ENCODE data around the gene LMNB1.
"Not testable (repeated sequence)": the region's sequence is repeated elsewhere in the genome, so short reads cannot be mapped to it uniquely, and the experiment has no call there.

LMNB1 gene, protein sequence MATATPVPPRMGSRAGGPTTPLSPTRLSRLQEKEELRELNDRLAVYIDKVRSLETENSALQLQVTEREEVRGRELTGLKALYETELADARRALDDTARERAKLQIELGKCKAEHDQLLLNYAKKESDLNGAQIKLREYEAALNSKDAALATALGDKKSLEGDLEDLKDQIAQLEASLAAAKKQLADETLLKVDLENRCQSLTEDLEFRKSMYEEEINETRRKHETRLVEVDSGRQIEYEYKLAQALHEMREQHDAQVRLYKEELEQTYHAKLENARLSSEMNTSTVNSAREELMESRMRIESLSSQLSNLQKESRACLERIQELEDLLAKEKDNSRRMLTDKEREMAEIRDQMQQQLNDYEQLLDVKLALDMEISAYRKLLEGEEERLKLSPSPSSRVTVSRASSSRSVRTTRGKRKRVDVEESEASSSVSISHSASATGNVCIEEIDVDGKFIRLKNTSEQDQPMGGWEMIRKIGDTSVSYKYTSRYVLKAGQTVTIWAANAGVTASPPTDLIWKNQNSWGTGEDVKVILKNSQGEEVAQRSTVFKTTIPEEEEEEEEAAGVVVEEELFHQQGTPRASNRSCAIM

GRCh38 chr5:126776499-126777256 is at the start of gene LMNB1:
LMNB1 (plus strand) TSS chr5:126777136; CDS start chr5:126777509, 373 bp downstream.
- peak; percentile 96 for DNase-seq

DNA sequence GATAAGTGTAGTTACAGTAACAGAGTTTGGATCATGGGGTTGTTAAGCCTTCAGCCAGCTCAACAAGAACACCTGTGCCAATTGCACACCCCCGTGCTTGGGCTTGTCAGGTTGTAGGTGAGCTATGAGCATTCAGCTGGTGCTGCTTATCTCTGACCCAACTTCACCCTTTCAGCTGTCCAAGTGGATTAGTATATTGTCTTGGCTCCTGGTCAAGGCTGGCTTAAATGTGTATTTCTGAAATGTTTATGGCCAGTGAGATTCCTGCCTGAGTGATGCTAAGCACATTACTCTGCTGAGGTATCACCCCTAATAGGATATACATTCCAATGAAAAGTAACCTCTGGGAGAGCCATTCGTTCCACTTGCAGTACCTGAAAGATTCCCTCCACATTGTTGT is 44.2 kb upstream of the LMNB1 start:
- no peak for DNase-seq

DNA sequence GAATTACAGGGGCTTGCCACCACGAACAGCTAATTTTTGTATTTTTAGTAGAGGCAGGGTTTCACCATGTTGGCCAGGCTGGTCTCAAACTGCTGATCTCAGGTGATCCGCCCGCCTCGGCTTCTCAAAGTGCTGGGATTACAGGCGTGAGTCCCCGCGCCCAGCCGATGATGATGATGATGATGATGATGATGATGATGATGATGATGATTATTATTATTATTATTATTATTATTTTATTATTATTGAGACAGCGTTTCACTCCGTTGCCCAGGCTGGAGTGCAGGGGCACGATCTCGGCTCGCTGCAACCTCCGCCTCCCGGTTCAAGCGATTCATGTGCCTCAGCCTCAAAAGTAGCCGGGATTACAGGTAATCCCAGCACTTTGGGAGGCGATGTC is 42.4 kb upstream of the LMNB1 start:
- not testable (repeated sequence) for DNase-seq

GRCh38 chr5:126736141-126736540 is 40.8 kb upstream of the LMNB1 start:
- no peak for DNase-seq

GRCh38 chr5:126741361-126741760 is 35.6 kb upstream of the LMNB1 start:
- no peak for DNase-seq

GRCh38 chr5:126742425-126742824 is 34.5 kb upstream of the LMNB1 start:
- DNase-seq: no peak

- DNase-seq: no peak
These were observed 32.1 kb upstream of the LMNB1 start for GRCh38 chr5:126744836-126745235.

GRCh38 chr5:126745259-126745992 is 31.5 kb upstream of the LMNB1 start:
- no peak for DNase-seq

GRCh38 chr5:126746290-126746689 is 30.6 kb upstream of the LMNB1 start:
- no peak for DNase-seq

- DNase-seq: no peak
These were observed 24.7 kb upstream of the LMNB1 start for GRCh38 chr5:126752081-126752785.

DNA sequence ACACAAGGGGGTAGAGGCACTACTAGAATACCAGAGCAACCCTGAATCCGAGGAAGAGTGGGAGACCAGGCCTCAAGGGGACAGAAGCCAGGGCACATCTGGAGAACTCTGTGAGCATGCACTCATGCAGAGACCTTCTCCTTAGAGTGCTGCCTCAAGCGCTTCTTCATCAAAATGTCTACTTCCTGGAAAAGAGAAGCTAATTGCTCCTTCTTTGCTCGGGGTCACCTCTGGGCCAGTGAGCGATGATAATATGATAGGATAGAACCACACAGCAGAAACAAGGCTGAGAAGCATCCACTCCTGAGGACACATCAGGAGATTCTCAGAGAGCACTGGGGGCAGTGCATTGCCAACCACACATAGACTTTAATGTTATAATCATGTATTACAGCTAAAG is 23.7 kb upstream of the LMNB1 start:
- DNase-seq: no peak

- no peak for DNase-seq
These were observed 22.3 kb upstream of the LMNB1 start for GRCh38 chr5:126754609-126755008.

- no peak for DNase-seq
These were observed 21.3 kb upstream of the LMNB1 start for GRCh38 chr5:126755593-126755992.

- DNase-seq: no peak
These were observed 19.1 kb upstream of the LMNB1 start for GRCh38 chr5:126757713-126758357.

DNA sequence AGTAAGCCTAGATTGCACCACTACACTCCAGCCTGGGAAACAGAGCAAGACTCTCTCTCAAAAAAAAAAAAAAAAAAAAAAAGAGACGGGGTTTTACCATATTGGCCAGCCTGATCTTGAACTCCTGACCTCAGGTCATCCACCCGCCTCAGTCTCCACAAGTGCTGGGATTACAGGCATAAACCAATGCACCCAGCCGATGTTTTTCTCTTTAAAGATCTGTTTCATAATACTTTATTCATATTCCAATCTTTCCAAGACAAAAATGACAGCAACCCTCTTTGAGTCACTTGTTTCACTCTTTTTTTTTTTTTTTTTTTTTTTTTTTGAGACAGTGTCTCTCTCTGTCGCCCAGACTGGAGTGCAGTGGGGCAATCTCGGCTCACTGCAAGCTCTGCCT is 13.6 kb upstream of the LMNB1 start:
- no peak for DNase-seq

- DNase-seq: no peak
These were observed 7.2 kb upstream of the LMNB1 start for GRCh38 chr5:126769703-126770102.

DNA sequence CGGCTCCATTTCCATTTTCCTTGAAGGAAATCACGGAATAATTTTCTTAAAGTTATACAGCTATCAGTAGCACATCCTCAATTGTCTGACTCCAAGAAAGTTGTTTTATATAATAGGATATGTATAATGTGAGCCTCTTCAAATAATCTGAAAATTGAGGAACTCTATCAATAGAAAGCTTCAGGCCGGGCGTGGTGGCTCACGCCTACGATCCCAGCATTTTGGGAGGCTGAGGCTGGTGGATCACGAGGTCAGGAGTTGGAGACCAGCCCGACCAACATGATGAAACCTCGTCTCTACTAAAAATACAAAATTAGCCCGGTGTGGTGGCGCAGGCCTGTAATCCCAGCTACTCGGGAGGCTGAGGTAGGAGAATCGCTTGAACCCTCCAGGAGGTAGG is 3.4 kb upstream of the LMNB1 start:
- DNase-seq: not testable (repeated sequence)

DNA sequence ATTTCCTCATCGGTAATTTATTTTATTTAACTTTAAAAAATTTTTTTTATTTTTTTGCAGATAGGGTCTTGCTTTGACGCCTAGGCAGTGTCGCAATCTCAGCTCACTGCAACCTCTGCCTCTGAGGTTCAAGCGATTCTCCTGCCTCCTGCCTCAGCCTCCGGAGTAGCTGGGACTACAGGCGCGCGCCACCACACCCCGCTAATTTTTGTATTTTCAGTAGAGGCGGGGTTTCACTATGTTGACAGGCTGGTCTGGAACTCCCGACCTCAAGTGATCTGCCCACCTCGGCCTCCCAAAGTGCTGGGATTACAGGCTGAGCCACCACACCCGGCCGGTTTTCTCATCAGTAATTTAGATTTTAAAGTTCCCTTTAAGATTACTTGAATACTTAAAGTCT is 2.3 kb upstream of the LMNB1 start:
- not testable (repeated sequence) for DNase-seq

DNA sequence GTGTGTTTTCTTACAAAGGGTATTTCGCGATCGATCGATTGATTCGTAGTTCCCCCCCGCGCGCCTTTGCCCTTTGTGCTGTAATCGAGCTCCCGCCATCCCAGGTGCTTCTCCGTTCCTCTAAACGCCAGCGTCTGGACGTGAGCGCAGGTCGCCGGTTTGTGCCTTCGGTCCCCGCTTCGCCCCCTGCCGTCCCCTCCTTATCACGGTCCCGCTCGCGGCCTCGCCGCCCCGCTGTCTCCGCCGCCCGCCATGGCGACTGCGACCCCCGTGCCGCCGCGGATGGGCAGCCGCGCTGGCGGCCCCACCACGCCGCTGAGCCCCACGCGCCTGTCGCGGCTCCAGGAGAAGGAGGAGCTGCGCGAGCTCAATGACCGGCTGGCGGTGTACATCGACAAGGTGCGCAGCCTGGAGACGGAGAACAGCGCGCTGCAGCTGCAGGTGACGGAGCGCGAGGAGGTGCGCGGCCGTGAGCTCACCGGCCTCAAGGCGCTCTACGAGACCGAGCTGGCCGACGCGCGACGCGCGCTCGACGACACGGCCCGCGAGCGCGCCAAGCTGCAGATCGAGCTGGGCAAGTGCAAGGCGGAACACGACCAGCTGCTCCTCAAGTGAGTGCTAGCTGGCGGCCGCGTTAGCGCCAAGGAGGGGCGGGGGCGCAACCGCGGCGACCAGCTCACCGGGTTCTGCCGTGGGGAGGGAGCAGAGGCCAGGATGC is 480 bp downstream of the LMNB1 start:
- DNase-seq: peak; percentile 50

- peak; percentile 82 for DNase-seq
These were observed 1.2 kb downstream of the LMNB1 start for GRCh38 chr5:126777975-126778674.

All from GOT3 (cell line).